ENCODE results near the gene TNS1. TPM values are rescaled to one million over a fixed set of nuclear protein-coding genes. Genes with fewer than 3 reads are reported as not detected.

Gene TNS1
- total RNA-seq, 1 donor, result 116 TPM

DNA sequence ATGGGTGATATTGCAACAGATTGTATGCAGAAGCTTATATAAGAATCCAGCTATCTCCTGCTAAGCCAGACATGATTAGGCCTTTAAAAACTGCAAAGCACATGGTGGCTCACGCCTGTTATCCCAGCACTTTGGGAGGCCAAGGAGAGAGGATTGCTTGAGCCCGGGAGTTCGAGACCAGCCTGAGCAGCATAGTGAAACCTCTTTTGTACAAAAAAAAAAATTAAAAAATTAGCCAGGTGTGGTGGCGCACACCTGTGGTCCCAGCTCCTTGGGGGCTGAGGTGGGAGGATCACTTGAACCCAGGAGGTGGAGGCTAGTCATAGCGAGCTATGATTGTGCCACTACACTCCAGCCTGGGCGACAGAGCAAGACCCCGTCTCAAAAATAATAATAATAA is 204.6 kb downstream of the TNS1 start:
- TF ChIP-seq, protein P1, sequence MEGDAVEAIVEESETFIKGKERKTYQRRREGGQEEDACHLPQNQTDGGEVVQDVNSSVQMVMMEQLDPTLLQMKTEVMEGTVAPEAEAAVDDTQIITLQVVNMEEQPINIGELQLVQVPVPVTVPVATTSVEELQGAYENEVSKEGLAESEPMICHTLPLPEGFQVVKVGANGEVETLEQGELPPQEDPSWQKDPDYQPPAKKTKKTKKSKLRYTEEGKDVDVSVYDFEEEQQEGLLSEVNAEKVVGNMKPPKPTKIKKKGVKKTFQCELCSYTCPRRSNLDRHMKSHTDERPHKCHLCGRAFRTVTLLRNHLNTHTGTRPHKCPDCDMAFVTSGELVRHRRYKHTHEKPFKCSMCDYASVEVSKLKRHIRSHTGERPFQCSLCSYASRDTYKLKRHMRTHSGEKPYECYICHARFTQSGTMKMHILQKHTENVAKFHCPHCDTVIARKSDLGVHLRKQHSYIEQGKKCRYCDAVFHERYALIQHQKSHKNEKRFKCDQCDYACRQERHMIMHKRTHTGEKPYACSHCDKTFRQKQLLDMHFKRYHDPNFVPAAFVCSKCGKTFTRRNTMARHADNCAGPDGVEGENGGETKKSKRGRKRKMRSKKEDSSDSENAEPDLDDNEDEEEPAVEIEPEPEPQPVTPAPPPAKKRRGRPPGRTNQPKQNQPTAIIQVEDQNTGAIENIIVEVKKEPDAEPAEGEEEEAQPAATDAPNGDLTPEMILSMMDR (IDR thresholded peaks at IDR 0.05; ENCODE audit: insufficient read depth, low read length), result no peak
- DNase-seq (ENCODE audit: low read depth), result no peak

DNA sequence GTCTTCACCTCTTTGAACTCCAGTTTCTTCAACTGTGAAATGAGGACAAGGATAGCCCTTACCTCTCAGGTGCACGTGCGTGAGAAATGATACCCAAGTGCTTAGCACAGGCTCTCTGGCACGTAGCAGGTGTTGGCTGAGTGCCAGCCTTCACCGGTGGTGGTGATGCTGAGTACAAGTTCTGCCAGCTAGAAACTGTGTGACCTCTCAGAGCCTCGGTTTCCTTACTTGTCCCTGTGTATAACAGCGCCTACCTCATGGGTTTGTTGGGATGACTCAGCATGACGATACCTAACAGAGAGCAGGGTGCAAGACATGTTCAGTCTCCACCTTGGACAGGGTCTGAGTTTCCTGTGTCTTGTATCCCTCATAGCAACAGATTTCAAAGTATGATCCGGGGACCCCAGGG is 205.1 kb downstream of the TNS1 start:
- no peak for DNase-seq (ENCODE audit: low read depth)
- no peak overlapping the region for H3K4me3 ChIP-seq (ENCODE audit: low read depth, low read length)
- TF ChIP-seq, protein P1 (IDR thresholded peaks at IDR 0.05; ENCODE audit: insufficient read depth, low read length), result no peak

More for the DNA sequence above, 204.6 kb downstream of the TNS1 start:
- no peak overlapping the region for H3K4me3 ChIP-seq (ENCODE audit: low read depth, low read length)

DNA sequence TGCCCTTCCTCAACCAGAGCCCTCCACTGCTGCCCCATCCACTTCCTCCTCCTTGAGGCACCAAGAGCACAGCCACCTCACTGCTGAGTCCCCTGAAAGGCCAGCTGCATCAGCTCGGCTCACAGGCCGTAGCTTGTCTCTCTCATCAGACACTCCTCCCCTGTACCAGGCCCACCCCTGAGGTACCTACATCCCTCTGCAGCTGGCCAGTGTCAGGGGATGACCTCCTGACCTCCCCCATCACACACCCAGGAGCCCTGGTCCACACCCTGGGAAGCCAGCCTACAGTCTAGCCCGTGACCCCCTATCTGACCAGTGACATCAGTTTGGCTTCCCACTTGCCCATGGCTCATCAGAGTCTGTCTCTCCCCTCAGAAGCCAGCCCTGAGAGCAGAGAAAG is 205.6 kb downstream of the TNS1 start:
- no peak for DNase-seq (ENCODE audit: low read depth)
- no peak overlapping the region for H3K4me3 ChIP-seq (ENCODE audit: low read depth, low read length)
- TF ChIP-seq, protein P1 (IDR thresholded peaks at IDR 0.05; ENCODE audit: insufficient read depth, low read length), result no peak

DNA sequence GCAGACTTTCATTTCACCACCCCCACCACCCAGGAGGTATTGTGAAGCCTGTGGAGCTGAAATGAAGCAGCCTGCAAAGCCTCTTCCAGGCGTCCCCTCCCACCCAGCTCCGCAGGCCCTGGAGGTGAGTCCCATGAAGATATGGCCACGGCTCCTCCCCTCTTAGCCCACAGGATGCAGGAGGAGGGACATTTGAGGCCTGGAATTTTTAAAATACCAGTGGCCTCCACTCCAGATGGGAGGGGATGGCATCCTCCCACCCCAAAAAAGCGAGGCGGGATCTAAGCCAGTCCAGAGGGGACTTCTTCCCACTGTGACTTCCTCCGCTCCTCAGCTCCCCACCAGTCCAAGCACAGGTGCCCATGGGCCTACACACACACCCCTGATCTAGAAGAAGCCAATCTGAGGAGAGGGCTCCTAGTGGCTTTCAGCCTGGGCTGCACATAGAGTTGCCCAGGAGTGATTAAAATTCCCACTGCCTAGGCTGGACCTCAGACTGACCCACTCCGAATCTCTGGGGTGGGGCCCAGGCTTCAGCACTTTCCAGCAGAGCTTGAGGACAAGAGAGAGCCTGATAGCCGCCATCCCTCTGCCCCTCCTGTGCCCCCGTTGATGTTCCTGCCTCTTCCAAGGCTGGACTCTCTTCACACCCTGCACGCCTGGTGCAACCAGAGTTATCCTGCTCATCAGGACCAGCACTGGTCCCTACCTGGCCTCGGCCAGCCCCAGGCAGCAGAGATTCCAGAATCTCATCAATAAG is 206.9 kb downstream of the TNS1 start:
- no peak for DNase-seq (ENCODE audit: low read depth)
- no peak overlapping the region for H3K4me3 ChIP-seq (ENCODE audit: low read depth, low read length)
- TF ChIP-seq, protein P1 (IDR thresholded peaks at IDR 0.05; ENCODE audit: insufficient read depth, low read length), result no peak

DNA sequence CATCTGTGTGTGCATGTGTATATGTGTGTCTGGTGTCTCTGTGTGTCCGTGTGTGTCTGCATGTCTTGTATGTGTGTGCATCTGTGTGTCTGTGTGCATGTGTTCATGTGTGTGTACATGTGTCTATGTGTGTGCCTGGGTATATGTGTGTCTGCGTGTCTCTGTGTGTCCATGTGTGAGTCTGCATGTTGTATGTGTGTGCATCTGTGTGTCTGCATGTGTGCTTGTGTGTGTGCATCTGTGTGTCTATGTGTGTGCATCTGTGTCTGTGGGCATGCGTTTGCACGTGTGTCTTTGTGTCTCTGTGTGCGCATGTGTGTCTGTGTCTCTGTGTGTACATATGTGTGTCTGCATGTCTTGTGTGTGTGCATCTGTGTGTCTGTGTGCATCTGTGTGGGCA is 207.7 kb downstream of the TNS1 start:
- TF ChIP-seq, protein P1 (IDR thresholded peaks at IDR 0.05; ENCODE audit: insufficient read depth, low read length), result no peak
- H3K4me3 ChIP-seq (ENCODE audit: low read depth, low read length), result no peak overlapping the region
- DNase-seq (ENCODE audit: low read depth), result no peak

DNA sequence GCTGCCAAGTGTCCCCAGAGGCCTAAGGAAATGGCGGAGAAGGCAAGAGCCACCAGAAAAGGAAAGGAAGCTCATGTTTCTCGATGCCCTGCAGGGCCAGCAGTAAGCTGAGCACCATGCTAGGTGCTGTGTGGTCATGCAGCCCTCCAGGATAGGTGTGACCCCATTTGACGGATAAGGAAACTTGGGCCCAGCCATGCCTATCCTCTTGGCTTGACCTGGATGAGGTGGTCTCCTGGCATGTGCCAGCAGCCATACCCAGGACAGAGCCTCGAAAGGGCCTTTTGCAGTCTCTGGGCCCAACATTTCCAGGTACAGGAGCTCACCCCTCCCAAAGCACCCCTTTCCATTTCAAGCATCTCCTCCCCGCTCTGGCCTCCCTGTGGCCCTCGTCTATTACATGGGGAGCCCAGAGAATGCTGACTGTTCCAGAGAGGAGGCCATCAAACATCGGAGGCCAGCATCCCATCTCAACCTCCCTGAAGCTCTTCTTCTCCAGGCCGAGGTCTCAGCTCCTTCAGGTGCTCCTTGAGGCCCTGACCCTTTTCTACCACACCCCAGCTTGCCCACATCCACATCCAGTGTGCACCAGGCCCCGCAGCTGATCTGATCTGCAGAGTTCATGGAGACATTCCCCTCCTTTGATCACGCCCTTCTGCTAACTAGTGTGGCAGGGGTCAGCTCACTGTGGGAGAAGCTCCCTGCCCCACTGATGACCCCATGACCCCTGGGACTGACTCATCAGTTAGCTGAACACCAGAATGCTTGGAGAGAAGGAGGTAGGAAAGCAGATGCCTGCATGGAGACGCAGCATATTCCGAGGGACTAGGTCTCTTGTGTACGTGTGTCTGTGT is 208.4 kb downstream of the TNS1 start:
- TF ChIP-seq, protein P1 (IDR thresholded peaks at IDR 0.05; ENCODE audit: insufficient read depth, low read length), result no peak
- no peak overlapping the region for H3K4me3 ChIP-seq (ENCODE audit: low read depth, low read length)
- DNase-seq (ENCODE audit: low read depth), result no peak

Data from fibroblast of the aortic adventitia (primary cell).